Mesodermal cell (in vitro differentiated cells): ENCODE results near the gene SAFB2.

ENCODE experiments used
- H3K27ac ChIP-seq: 2 replicates; pipeline ENCODE4 v1.7.0; 2013; ENCODE audit warnings: mild to moderate bottlenecking, low read depth, low read length, moderate library complexity; ENCODE audit not compliant: severe bottlenecking
- H3K36me3 ChIP-seq: 2 replicates; pipeline ENCODE4 v1.7.1; 2013; ENCODE audit warnings: mild to moderate bottlenecking, low read length, moderate library complexity; ENCODE audit not compliant: control insufficient read depth, insufficient read depth
- H3K4me1 ChIP-seq: one replicate; pipeline ENCODE4 v1.7.1; 2013; ENCODE audit warnings: mild to moderate bottlenecking, low read length; ENCODE audit not compliant: insufficient read depth, control insufficient read depth, poor library complexity, severe bottlenecking
- H3K4me3 ChIP-seq: 2 replicates; pipeline ENCODE4 v1.7.0; 2013; ENCODE audit warnings: low read length, control low read depth, mild to moderate bottlenecking; ENCODE audit not compliant: insufficient read depth, poor library complexity, severe bottlenecking; ENCODE audit errors: extremely low read depth
- H3K9me3 ChIP-seq: 2 replicates; pipeline ENCODE4 v1.7.1; 2013; ENCODE audit warnings: mild to moderate bottlenecking, low read length, moderate library complexity; ENCODE audit not compliant: control insufficient read depth
- WGBS, 2 experiments: methylation state at CpG; one replicate each; pipeline ENCODE4 v1.1.5; 2013; ENCODE audit warnings: missing lambda C conversion rate in 2 of 2; ENCODE audit not compliant: insufficient coverage in 2 of 2; 5-methylcytosine and 5-hydroxymethylcytosine counted together

The SAFB2 gene

DNA sequence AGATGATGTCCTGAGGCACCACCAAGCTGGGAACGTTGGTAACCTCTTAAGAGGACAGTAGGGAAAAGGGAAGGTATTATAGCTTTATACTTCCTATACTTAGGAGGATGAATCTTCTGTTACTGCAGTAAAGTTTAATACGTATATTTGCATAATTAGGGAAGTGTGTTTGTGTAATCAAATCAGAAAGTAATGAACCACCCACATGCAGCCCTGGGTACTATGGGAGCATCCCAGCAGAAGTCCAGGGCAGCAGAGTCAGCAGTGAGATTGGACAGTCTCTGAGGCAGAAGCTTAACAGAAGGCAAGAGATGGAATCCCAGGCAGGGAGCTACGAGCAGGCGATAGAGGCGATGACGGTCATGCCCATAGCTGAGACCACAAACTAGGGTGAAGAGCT is 12.9 kb upstream of the SAFB2 start:
- WGBS, 2 experiments: 95 to 96% methylated on average over 4 to 5 of the region's 6 CpGs
- Histone ChIP-seq H3K36me3 (peaks cover 64% of the 10 kb centered on the region), H3K9me3 (no peaks in the 10 kb centered on the region), H3K4me3 (no peak overlapping the region), H3K27ac (no peak overlapping the region), H3K4me1 (peaks cover under 1% of the 10 kb centered on the region)

DNA sequence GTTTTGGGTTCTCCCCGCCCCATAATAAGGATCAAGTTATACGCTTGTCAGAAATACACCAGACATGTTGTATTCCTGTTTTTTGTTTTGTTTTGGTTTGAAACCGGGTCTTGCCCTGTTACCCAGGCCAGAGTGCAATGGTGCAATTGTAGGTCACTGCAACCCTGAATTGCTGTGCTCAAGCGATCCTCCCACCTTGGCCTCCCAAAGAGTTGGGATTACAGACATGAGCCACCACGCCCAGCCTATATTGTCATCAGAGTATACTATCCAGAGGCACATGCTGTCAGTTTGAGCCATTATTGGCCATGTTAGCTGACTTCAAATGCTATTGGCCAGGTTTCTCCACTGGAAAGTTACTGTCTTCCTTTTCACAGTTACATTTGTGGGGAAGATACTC is 10.1 kb upstream of the SAFB2 start:
- no peaks in the 10 kb centered on the region for H3K9me3 ChIP-seq
- H3K36me3 ChIP-seq: peaks cover 84% of the 10 kb centered on the region
- H3K27ac ChIP-seq: no peak overlapping the region
- H3K4me1 ChIP-seq: peaks cover 1% of the 10 kb centered on the region
- no peak overlapping the region for H3K4me3 ChIP-seq
- WGBS, 2 experiments: 95 to 97% methylated on average over 2 to 3 of the region's 5 CpGs

DNA sequence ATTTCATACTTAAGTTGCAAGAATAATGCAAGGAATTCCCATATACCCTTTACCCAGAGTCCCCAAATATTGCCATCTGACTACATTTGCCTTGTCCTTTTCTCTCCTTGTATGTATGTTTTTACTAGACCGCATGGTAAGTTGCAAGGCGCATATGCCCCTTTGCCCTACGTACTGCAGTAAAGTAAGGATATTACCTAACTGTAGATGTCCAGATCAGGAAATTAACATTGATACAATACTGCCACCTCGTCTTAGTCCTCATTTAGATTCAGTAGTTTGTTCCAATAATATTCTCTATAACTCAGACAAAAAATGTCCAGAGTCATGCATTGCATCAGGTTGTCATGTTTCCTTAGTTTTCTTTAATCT is 9.7 kb upstream of the SAFB2 start:
- Histone ChIP-seq H3K27ac (no peak overlapping the region), H3K9me3 (no peaks in the 10 kb centered on the region), H3K4me1 (peaks cover 5% of the 10 kb centered on the region), H3K36me3 (peaks cover 84% of the 10 kb centered on the region), H3K4me3 (no peak overlapping the region)
- WGBS, 2 experiments: 88 to 100% methylated on average over 1 to 3 of the region's 4 CpGs

DNA sequence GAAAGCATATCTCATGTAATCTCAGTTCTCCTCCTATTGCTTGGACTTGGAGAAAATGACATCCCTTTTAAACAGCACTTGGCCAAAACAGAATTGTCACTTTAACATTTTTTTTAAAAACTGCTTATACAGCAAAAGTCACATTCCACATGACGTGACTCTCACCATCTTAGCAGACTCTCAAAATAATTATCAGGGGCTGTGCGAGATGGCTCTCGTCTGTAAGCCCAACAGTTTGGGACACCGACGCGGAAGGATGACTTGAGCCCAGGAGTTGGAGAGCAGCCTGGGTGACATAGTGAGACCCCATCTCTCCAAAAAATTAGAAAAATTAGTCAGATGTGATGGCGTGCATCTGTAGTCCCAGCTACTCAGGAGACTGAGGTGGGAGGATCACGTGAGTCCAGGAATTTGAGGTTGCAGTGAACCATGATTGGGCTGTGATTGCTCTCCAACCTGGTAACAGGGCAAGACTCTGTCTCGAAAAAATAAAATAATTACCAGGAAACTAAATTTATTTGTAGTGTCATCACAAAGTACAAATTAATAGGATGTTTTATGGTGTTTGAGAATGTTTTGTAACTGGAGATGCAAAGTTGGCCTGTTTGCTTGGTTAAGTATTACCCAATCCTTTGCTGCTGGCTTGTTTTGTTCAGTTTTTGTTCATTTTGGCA is 9.1 kb upstream of the SAFB2 start:
- peaks cover 86% of the 10 kb centered on the region for H3K36me3 ChIP-seq
- 93 to 95% methylated on average over 8 of the region's 9 CpGs for WGBS, 2 experiments
- H3K4me3 ChIP-seq: no peak overlapping the region
- no peak overlapping the region for H3K27ac ChIP-seq
- H3K9me3 ChIP-seq: no peaks in the 10 kb centered on the region
- peaks cover 10% of the 10 kb centered on the region for H3K4me1 ChIP-seq

DNA sequence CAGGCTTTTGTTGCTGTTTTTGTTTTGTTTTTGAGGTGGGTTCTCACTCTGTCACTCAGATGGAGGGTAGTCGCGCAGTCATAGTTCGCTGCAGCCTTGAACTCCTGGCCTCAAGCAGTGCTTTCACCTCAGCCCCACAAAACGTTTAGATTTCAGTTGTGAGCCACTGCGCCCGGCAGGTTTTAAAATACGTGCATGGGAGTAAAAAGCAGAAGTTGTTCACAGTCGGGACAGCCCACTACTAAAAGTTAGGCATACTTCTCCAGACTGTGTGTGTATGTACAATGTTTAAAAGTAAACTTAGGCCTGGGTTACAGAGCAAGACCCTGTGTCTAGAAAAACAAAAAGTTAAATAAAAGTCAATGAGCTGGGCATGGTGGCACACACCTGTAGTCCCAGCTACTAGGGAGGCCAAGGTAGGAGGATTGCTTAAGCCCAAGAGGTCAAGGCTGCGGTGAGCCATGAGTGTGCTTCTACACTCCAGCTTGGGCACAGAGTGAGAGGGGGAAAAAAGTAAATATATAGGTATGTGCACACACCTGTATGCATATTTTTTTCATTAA is 6.4 kb upstream of the SAFB2 start:
- Histone ChIP-seq H3K27ac (no peak overlapping the region), H3K9me3 (no peaks in the 10 kb centered on the region), H3K4me1 (peaks cover 31% of the 10 kb centered on the region), H3K4me3 (no peak overlapping the region), H3K36me3 (peaks cover 84% of the 10 kb centered on the region)
- WGBS, 2 experiments: 90 to 91% methylated on average over 8 to 9 of the region's 9 CpGs

DNA sequence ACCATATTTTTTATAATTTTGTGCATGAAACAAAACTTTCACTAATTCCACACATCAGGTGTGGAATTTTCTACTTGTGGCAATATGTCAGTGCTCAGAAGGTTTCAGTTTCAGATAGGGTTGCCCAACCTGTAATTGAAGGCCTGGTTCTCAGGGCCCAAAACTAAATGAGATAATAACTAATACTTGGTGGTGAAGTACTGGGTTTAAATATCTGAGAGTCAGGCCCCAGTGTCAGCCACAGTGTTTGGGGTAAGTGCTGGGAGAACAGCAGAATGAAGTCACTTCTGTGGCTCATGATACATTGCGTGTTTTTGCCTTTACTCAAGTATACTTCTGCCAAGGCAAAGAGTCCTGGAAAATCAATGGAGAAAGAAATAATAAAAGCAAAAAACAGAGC is 5.9 kb upstream of the SAFB2 start:
- H3K36me3 ChIP-seq: peaks cover 79% of the 10 kb centered on the region

DNA sequence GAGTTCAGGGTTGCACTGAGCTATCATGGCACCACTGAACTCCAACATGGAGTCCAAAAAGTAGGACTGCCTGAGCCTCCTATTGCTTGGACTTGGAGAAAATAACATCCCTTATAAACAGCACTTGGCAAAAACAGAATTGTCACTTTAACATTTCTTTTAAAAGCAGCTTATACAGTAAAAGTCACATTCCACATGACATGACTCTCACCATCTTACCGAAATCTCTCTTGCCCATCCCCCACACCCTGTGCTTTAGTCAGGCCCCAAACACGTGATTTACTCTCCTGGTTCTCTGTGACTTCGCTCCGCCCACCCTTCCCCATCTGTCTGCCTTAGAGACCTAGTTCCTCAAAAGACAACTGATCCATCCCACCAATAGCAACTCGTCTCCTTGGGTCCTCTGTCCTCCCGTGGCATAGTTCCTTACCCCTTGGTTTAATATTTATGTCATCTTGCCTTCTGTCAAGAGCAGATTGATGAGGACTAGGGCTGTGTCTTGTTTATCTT is 4.9 kb upstream of the SAFB2 start:
- Histone ChIP-seq H3K36me3 (peaks cover 72% of the 10 kb centered on the region), H3K4me3 (no peak overlapping the region), H3K9me3 (no peaks in the 10 kb centered on the region), H3K27ac (no peak overlapping the region), H3K4me1 (peaks cover 31% of the 10 kb centered on the region)
- WGBS, 2 experiments: 82 to 83% methylated on average over 5 to 6 of the region's 6 CpGs

More for the DNA sequence above, 5.9 kb upstream of the SAFB2 start:
- WGBS, 2 experiments: 100% methylated on average over 1 of the region's 1 CpG; no CpG with 5 or more reads in 1 of the 2 experiments
- Histone ChIP-seq H3K4me3 (no peak overlapping the region), H3K27ac (no peak overlapping the region), H3K4me1 (peaks cover 31% of the 10 kb centered on the region), H3K9me3 (no peaks in the 10 kb centered on the region)

DNA sequence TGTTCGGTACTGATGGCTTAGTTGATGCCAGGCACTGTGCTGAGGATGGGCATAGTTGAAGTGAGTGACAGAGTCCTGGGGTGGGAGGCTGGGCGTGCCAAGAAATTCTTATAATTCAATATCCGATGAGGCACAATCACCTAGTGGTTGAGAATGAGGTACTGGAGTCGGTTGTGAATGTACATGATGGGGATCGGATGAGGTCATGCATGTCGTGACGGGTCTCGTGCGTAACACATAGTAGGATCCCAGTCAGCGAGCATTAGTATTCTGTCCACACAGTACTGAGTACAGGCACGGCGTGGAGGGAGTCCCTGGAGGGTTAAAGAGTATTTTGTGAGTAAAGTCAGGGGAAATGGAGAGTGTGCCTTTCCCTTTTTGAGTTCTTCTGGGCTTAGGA is 3.1 kb upstream of the SAFB2 start:
- Histone ChIP-seq H3K4me3 (no peak overlapping the region), H3K36me3 (peaks cover 64% of the 10 kb centered on the region), H3K9me3 (no peaks in the 10 kb centered on the region), H3K4me1 (peaks cover 36% of the 10 kb centered on the region), H3K27ac (no peak overlapping the region)
- 94 to 98% methylated on average over 12 of the region's 12 CpGs for WGBS, 2 experiments

DNA sequence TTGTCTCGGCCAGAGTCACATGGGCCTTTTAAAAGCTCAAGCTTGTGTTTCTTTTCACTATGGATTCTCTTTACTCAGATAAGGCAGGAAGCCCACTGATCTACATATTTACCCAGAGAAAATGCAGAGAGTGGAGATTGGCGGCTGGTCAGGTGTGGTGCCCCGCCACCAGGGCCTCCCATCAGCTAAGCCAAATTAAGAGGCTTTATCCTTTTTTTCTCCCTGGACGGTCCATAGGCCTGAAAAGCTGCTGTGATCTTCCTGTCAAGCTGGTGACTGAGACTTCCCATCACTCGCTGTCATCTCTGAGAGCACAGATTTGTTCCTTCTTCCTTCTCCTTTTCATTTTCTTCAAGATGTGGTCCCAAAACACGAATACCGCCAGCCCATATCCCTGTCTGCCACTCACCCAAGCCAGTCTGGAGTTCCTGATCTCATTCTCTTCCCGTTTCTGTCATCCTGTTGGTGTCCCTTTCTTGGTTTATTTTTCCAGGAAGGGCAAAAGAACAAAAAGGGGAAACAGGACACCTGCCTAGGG is 2.2 kb upstream of the SAFB2 start:
- no peak overlapping the region for H3K27ac ChIP-seq
- peak overlapping the region; percentile 100 for H3K4me3 ChIP-seq
- peaks cover 66% of the 10 kb centered on the region for H3K36me3 ChIP-seq
- 69 to 79% methylated on average over 7 of the region's 8 CpGs for WGBS, 2 experiments
- no peaks in the 10 kb centered on the region for H3K9me3 ChIP-seq
- H3K4me1 ChIP-seq: peaks cover 38% of the 10 kb centered on the region

DNA sequence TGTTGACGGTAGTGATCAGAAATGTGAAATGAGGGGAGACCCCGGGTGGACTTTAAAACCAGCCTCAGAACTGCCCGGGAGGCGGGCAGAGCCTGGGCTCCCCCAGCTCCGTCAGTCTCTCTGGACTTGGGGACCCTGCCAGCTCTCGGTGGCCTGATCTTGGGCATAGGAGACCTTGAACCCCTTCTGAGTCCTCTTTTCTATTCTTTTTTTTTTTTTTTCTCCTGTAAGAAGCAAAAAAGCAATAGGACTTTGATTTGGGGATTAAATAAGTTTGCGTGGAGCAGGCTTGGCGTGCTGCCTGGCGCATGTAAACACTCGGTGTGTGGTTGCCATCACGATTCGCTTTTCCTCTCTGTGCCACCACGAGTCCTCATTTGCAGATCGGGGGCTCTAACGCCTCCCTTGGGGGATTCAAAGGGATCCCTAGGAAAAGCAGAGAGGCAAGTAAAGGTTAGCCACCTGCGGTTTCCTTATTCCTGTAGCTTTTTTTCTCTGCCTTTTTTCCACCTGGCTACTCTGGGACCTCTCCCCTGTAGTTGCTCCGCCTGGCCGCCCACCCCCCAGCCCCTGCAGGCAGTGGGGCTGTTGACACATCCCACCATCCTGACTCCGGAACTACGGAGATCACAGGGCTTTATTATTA is 1.6 kb upstream of the SAFB2 start:
- Histone ChIP-seq H3K4me1 (peaks cover 38% of the 10 kb centered on the region), H3K9me3 (no peaks in the 10 kb centered on the region), H3K36me3 (peaks cover 66% of the 10 kb centered on the region), H3K27ac (peak overlapping the region; percentile 95), H3K4me3 (peak overlapping the region; percentile 100)
- WGBS, 2 experiments: 2 to 3% methylated on average over 15 to 16 of the region's 20 CpGs
